GM18517 (cell line): Measurements from ENCODE around the gene SLC13A3.

ENCODE experiments used
- ATAC-seq: cut with Tn5 transposase; IDR thresholded peaks from one replicate; pipeline ENCODE4 v1.9.1; 2021; ENCODE audit warnings: mild to moderate bottlenecking, moderate library complexity; ENCODE audit not compliant: unreplicated experiment

The SLC13A3 gene

GRCh38 chr20:46651091-46651962 lies at the start of gene SLC13A3:
TSS of gene SLC13A3 (minus strand) at chr20:46651459. CDS start at chr20:46651421, 38 bp downstream.
- no peak for ATAC-seq

GRCh38 chr20:46701057-46701456 lies 49.8 kb upstream of the SLC13A3 start:
- no peak for ATAC-seq

- no peak for ATAC-seq
These were observed 49.2 kb upstream of the SLC13A3 start for GRCh38 chr20:46700481-46700880.

GRCh38 chr20:46699651-46700359 lies 48.5 kb upstream of the SLC13A3 start:
- no peak for ATAC-seq

GRCh38 chr20:46698788-46699187 lies 47.5 kb upstream of the SLC13A3 start:
- no peak for ATAC-seq

GRCh38 chr20:46696791-46697279 lies 45.6 kb upstream of the SLC13A3 start:
- no peak for ATAC-seq

GRCh38 chr20:46695892-46696291 lies 44.6 kb upstream of the SLC13A3 start:
- no peak for ATAC-seq

GRCh38 chr20:46694484-46694883 lies 43.2 kb upstream of the SLC13A3 start:
- ATAC-seq: no peak

GRCh38 chr20:46691196-46691595 lies 39.9 kb upstream of the SLC13A3 start:
- ATAC-seq: no peak

GRCh38 chr20:46690219-46691106 lies 39.2 kb upstream of the SLC13A3 start:
- no peak for ATAC-seq

- no peak for ATAC-seq
These were observed 38.5 kb upstream of the SLC13A3 start for GRCh38 chr20:46689754-46690085.

- peak; percentile 93 for ATAC-seq
These were observed 38.0 kb upstream of the SLC13A3 start, which contains the start of gene TP53RK for GRCh38 chr20:46689082-46689753. TSS of gene TP53RK (minus strand) at chr20:46689444. CDS start at chr20:46689414, 30 bp downstream.

GRCh38 chr20:46688151-46689081 lies 37.2 kb upstream of the SLC13A3 start:
- no peak for ATAC-seq

GRCh38 chr20:46683939-46684750 lies 32.9 kb upstream of the SLC13A3 start:
- no peak for ATAC-seq

GRCh38 chr20:46683668-46683938 lies 32.3 kb upstream of the SLC13A3 start:
- no peak for ATAC-seq

GRCh38 chr20:46683011-46683667 lies 31.9 kb upstream of the SLC13A3 start:
- ATAC-seq: no peak

GRCh38 chr20:46682063-46682821 lies 31.0 kb upstream of the SLC13A3 start:
- ATAC-seq: no peak
